Epithelial cell of esophagus (primary cell): ENCODE data around the gene C2CD4D.

Source experiments
- DNase-seq: peaks from one replicate; pipeline ENCODE4 v3.0.0; 2010; ENCODE audit warnings: low read depth
- H3K4me3 ChIP-seq: 2 replicates; pipeline ENCODE4 v1.5.1; 2011; ENCODE audit warnings: mild to moderate bottlenecking, low read length, control low read depth
- CTCF ChIP-seq: IDR thresholded peaks from 2 replicates; pipeline ENCODE4 v1.5.1; 2011; ENCODE audit warnings: low read depth, mild to moderate bottlenecking, low read length, control low read depth, inconsistent platforms; ENCODE audit not compliant: insufficient read depth; ENCODE audit errors: missing control alignments

The C2CD4D gene

GRCh38 chr1:151790071-151790939 lies 49.3 kb downstream of the C2CD4D start, which contains the start of gene TDRKH:
TSS of gene TDRKH (minus strand) at chr1:151790500. CDS start at chr1:151783022, 7,478 bp downstream.
- DNase-seq: peak; percentile 100
- TF ChIP-seq CTCF: peak; percentile 35
- H3K4me3 ChIP-seq: peak within 1 kb of the TSS; percentile 92
